HEK293T (cell line): ENCODE results near the gene BRINP1.

ENCODE experiments used
- ARNT ChIP-seq: fragments of 450-650 bp; IDR thresholded peaks from 2 replicates; pipeline ENCODE4 v1.6.1; 2017; ENCODE audit warnings: mild to moderate bottlenecking
- BHLHE40 ChIP-seq: fragments of 450-650 bp; IDR thresholded peaks from 2 replicates; pipeline ENCODE4 v1.6.1; 2016; ENCODE audit warnings: mild to moderate bottlenecking, moderate library complexity, borderline replicate concordance
- CTBP1 ChIP-seq: fragments of 450-650 bp; IDR thresholded peaks from 2 replicates; pipeline ENCODE4 v1.6.1; 2016; ENCODE audit warnings: borderline replicate concordance
- ELF4 ChIP-seq: fragments of 450-650 bp; IDR thresholded peaks from 2 replicates; pipeline ENCODE4 v1.6.1; 2017; ENCODE audit warnings: antibody characterized with exemption
- FOXA1 ChIP-seq: fragments of 450-650 bp; IDR thresholded peaks from 2 replicates; pipeline ENCODE4 v1.6.1; 2016; ENCODE audit warnings: mild to moderate bottlenecking
- FOXK2 ChIP-seq: fragments of 450-650 bp; IDR thresholded peaks from 2 replicates; pipeline ENCODE4 v1.6.1; 2016; ENCODE audit warnings: mild to moderate bottlenecking
- FOXM1 ChIP-seq: fragments of 450-650 bp; IDR thresholded peaks from 2 replicates; pipeline ENCODE4 v1.6.1; 2017; ENCODE audit warnings: mild to moderate bottlenecking, borderline replicate concordance
- HDGF ChIP-seq: fragments of 450-650 bp; IDR thresholded peaks from 2 replicates; pipeline ENCODE4 v1.6.1; 2017; ENCODE audit warnings: antibody characterized with exemption, borderline replicate concordance
- NFRKB ChIP-seq: fragments of 450-650 bp; IDR thresholded peaks from 2 replicates; pipeline ENCODE4 v1.6.1; 2016; ENCODE audit warnings: mild to moderate bottlenecking, moderate library complexity
- SP1 ChIP-seq: fragments of 450-650 bp; IDR thresholded peaks from 2 replicates; pipeline ENCODE4 v1.6.1; 2017
- SUZ12 ChIP-seq: fragments of 450-650 bp; IDR thresholded peaks from 2 replicates; pipeline ENCODE4 v1.6.1; 2016; ENCODE audit warnings: mild to moderate bottlenecking
- TARDBP ChIP-seq: fragments of 450-650 bp; IDR thresholded peaks from 2 replicates; pipeline ENCODE4 v1.6.1; 2016
- ZNF384 ChIP-seq: fragments of 450-650 bp; IDR thresholded peaks from 2 replicates; pipeline ENCODE4 v1.6.1; 2016
- TF ChIP-seq, protein P1 (sequence below): fragments of 450-650 bp; IDR thresholded peaks from 2 replicates; pipeline ENCODE4 v1.6.1; 2016

GRCh38 chr9:119418721-119419120, 49.5 kb upstream of the BRINP1 start:
- TF ChIP-seq SP1 (no peak), HDGF (no peak), ARNT (no peak), NFRKB (no peak), SUZ12 (no peak), ELF4 (no peak), FOXK2 (no peak), BHLHE40 (no peak), FOXM1 (no peak), ZNF384 (no peak), TARDBP (no peak), CTBP1 (no peak), FOXA1 (no peak)
- TF ChIP-seq, protein P1, sequence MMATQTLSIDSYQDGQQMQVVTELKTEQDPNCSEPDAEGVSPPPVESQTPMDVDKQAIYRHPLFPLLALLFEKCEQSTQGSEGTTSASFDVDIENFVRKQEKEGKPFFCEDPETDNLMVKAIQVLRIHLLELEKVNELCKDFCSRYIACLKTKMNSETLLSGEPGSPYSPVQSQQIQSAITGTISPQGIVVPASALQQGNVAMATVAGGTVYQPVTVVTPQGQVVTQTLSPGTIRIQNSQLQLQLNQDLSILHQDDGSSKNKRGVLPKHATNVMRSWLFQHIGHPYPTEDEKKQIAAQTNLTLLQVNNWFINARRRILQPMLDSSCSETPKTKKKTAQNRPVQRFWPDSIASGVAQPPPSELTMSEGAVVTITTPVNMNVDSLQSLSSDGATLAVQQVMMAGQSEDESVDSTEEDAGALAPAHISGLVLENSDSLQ, result no peak
